A549 (cell line): ENCODE measurements around the gene NUP210.

Experiments used
- CBX8 ChIP-seq: fragments of 200-600 bp; sonication (generic); IDR thresholded peaks from 2 replicates; pipeline ENCODE4 v1.6.1; 2016
- CHD2 ChIP-seq: fragments of 150-350 bp; IDR thresholded peaks from 2 replicates; pipeline ENCODE4 v1.6.1; 2014; ENCODE audit warnings: low read length; ENCODE audit not compliant: partially characterized antibody
- CTCF ChIP-seq: fragments of >200 bp; sonication (Bioruptor Twin); formaldehyde crosslinking; IDR thresholded peaks from 3 replicates; pipeline ENCODE4 v1.5.1; 2016
- EP300 ChIP-seq, 2 experiments: fragments of >200 bp; sonication (Bioruptor Twin); formaldehyde crosslinking; IDR thresholded peaks; 2 replicates in 1 of 2; 3 replicates in 1 of 2; pipeline ENCODE4 v1.6.1; 2016 to 2017
- HOXB13 ChIP-seq: fragments of 250-450 bp; sonication (Bioruptor Pico); IDR thresholded peaks from 2 replicates; pipeline ENCODE4 v1.5.0; 2020; ENCODE audit warnings: low read depth, mild to moderate bottlenecking, moderate library complexity
- POLR2A ChIP-seq: IDR thresholded peaks from 2 replicates; pipeline ENCODE4 v1.6.1; 2012; ENCODE audit warnings: mild to moderate bottlenecking, low read length
- REST ChIP-seq: fragments of 200-600 bp; sonication (generic); IDR thresholded peaks from 2 replicates; pipeline ENCODE4 v1.6.1; 2016; ENCODE audit warnings: antibody characterized with exemption, mild to moderate bottlenecking, moderate library complexity
- TF ChIP-seq, protein P1 (sequence below): fragments of 450-650 bp; IDR thresholded peaks from 2 replicates; pipeline ENCODE4 v1.6.1; 2014; ENCODE audit warnings: antibody characterized with exemption

GRCh38 chr3:13376091-13376490, 44.0 kb downstream of the NUP210 start:
- TF ChIP-seq, protein P1, sequence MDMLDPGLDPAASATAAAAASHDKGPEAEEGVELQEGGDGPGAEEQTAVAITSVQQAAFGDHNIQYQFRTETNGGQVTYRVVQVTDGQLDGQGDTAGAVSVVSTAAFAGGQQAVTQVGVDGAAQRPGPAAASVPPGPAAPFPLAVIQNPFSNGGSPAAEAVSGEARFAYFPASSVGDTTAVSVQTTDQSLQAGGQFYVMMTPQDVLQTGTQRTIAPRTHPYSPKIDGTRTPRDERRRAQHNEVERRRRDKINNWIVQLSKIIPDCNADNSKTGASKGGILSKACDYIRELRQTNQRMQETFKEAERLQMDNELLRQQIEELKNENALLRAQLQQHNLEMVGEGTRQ = no peak
- TF ChIP-seq REST = no peak
- TF ChIP-seq CTCF = no peak
- TF ChIP-seq POLR2A = no peak
- no peak for TF ChIP-seq EP300 (IDR thresholded peaks at IDR 0.05)
- TF ChIP-seq CHD2 = no peak
- TF ChIP-seq CBX8 = no peak
- no peak for TF ChIP-seq HOXB13 (CRISPR knock-in tag)
